GM19099 (cell line): ENCODE data around the gene ATP5PD.

Source experiments
- POLR2A ChIP-seq: IDR thresholded peaks from 3 replicates; pipeline ENCODE4 v1.6.1; 2011; ENCODE audit warnings: low read depth; ENCODE audit not compliant: insufficient read length; ENCODE audit errors: extremely low read depth

Gene ATP5PD

DNA sequence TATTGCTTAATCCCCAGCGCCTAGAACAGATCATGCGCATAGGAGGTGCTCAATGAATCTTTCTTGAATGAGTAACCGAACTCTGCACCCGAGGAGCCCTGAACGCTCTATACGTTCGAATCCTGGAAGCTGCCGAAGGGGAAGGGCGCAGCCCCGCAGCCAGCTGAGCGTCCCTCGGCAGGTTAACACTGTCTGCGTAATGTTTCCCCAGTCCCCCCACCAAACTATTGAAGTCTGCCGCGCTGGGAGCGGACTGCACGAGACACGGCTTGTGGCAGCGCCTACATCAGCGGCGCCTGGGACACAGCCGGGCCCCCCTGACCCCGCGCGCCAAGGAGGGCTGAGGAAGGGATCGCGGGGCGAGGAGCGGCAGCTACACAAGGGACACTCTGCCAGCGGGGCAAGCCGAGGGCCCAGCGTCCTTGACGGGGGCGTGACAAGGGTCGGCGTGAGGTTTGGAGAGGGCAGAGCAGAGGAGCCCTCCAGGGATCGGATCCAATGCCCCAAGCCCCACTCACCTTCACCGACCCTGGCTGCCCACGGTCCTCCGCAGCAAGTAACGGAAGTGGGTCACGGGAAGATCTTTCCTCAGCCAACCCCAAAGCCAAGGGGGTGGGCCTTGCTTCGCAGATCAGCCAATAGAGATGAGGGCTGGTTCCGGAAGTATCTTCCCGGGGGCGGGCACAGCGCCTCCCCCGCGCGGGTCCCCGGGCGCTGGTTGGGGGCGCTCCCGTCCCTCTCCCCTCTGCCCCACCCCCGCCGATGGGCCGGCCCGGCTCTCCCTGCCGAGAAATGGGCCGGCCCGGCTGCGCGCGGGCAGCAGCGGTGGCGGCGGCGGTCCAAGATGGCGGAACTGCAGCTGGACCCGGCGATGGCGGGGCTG is at the start of gene ATP5PD, which contains the start of gene KCTD2:
Gene ATP5PD (minus strand): TSS at position 563 of the 883 bp plus-strand sequence. CDS start 4,319 bp downstream, outside the sequence.
Gene KCTD2 (plus strand): TSS at position 819 of the 883 bp plus-strand sequence. CDS start 26 bp downstream, at position 845.
- peak; percentile 93 for TF ChIP-seq POLR2A

DNA sequence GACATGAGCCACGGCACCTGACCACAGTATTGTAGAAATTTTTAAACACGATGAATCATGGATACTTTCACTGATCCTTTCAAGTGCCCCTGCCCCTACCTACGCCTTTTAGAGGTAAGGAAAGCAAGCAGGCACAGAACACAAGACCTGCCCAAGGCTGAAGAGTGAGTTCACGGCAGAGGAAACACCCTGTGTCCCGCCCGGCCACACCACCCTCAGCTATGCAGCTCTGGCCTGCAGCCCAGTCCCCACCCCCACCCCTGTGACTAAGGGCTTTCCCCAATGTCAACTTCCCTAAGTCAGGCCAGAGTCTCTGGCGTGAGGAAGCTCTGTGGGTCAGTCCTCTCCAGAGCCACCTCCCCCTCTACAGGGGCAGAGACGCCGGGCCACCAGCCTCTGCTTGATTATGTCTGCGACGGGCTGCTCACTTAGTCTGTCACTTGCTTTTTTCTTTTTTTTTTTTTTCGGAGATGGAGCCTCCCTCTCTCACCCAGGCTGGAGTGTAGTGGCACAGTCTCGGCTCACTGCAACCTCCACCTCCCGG is 49.4 kb upstream of the ATP5PD start:
- TF ChIP-seq POLR2A = no peak

DNA sequence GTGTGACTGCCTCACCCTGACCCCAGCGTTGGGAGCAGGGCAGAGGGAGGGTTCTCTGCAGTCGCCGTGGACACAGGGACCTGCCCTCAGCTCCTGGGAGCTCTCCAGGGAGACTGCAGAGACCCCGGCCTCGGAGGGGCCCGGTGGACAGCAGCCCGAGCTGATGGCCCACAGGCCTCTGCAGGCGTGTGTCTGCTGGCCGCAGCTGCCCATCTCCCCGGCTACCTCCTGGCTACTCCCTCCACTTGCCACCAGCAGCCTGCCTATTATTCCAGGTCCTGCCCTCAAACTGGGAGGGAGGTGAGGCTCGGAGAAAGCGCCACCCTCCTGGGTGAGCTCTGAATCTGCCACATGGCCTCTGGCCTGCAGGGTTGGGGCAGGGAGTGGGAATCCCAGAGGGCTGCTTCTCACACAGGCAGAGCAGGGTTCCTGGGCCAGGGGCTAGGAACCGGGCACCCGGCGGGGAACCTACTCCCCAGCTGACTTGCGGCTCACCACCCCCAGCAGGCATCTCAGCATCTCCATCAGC is 48.2 kb upstream of the ATP5PD start:
- no peak for TF ChIP-seq POLR2A

DNA sequence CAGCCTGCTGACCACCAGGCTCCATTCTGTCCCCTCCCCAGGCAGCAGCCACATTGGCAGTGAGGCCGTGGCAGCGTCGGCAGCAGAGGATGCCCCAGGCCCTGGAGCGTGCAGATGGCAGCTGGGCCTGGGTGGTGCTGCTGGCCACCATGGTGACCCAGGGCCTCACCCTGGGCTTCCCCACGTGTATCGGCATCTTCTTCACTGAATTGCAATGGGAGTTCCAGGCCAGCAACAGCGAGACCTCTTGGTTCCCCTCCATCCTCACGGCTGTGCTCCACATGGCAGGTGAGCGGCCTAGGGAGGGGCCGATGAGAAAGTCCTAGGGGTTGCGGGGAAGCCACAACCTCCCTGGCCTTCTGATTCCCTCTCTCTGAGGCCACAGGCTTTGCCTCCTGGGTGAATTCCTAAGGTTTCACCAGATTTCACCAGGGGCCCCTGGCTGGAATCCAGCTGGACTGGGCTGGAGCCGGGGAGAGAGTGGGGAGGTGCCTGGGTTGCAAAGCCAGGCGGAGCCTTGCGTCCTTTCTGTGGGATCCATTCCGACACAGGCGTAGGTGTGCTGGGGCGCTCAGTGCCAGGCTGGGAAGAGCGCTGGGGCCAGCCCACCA is 46.9 kb upstream of the ATP5PD start:
- TF ChIP-seq POLR2A = no peak

DNA sequence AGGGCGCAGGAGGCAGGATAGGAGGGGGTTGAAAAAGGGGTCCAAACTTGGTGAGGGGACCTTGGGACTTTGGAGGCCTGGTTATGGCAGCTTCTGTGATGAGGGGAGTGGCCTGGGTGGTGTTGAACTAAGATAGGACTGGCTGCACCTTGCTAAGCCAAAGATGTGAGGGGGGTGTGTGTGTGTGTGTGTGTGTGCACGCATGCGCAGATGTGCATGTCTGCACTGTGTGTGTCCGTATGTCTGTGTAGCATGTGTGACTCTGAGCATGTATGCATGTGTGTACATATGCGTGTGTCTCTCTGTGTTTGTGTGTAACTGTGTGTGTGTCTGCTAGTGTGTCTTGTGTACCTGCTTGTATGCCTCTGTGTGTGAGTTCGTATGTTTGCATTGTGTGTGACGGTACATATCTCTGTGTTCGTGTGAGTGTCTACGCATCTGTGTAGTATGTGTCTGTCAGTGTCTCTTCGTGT is 45.1 kb upstream of the ATP5PD start:
- no peak for TF ChIP-seq POLR2A

DNA sequence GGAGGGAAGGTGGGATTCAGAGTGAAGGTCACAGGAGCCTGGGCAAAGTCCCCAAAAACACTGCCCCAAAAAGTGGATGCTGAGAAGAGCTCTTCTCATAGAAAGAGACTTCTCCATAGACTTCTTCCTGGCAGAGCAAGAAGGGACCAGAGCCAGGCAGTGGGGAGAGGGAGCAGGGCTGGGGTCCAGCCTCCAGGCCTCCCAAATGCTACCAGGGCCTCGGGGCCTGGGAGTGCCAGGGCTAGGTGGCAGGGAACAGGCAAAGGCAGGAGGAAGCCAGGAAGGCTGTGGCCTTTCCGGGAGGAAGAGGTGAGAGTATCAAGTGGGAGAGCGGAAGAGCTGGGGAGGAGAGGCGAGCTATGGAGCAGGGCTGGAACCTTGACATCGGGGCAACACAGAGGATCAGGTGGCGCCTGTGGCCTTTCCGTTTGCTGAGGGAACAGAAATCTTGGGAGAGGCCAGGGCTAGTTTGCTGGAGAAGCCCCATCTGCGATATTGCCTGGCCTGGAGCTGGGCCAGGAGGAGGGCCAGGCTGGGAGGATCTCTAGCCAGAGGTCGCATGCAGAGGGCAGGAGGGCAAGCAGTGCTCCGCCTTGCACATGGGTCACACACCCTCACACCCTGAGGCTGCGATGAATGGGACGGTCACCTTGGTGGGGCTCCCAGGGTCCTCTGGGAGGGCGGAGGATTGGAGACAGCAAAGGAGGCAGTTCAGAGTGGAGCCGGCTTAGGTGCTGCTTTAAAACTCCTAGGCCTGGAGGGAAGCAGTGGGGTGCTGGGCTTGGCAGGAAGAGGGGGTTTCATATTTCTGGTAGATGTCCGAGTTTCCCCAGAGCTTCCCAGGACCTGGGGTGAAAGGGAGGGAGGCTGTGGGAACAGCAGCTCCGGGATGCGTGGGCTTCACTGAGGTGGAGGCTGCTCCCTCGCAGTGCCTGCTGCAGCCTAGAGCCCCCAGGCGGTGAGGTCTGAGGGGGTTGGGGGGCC is 44.4 kb upstream of the ATP5PD start:
- TF ChIP-seq POLR2A = no peak

DNA sequence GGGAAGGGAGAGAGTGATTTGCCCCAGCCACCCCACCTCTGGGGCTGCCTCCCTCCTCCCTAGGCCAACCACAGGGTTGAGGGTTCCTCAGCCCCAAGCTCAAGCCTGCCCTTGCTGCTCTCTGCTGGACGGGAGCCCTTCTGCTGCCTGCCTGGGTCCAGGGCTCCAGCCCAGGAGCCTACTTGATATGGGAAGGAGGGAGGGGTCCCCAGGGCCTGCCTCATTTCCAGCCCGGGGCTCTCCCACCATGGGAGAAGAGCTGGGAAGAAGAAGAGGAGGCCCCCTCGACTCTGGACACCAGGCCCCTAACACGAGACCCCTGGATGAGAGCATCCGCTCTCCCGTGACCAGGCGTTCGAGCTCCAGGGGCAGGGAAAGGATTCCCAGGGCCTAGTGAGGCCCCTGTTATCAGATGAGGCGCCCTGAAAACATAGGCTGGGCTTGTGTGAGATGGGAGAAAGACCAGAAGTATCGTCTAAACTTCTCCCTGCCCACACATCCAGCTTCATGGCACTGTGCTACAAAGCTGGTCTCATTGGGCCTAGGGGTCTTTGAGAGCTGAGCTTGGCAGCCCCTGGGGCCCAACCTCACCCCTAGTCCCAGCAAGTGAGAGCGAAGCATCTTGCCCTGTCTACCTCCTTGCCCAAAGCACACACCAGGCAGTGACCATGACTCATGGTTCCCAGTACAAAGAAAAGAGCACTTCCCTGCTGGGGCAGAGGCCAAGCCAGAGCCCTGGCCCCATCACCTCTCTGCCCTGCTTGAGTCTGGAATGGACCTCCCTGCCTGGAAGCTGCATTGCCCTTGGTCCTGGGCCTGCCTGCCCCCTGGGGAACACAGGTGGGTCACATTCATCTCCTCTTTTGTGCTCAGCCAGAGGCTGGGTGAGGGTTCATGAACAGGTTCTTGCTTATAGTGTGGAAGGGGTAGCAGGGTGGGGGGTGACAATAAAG is 42.0 kb upstream of the ATP5PD start:
- no peak for TF ChIP-seq POLR2A

DNA sequence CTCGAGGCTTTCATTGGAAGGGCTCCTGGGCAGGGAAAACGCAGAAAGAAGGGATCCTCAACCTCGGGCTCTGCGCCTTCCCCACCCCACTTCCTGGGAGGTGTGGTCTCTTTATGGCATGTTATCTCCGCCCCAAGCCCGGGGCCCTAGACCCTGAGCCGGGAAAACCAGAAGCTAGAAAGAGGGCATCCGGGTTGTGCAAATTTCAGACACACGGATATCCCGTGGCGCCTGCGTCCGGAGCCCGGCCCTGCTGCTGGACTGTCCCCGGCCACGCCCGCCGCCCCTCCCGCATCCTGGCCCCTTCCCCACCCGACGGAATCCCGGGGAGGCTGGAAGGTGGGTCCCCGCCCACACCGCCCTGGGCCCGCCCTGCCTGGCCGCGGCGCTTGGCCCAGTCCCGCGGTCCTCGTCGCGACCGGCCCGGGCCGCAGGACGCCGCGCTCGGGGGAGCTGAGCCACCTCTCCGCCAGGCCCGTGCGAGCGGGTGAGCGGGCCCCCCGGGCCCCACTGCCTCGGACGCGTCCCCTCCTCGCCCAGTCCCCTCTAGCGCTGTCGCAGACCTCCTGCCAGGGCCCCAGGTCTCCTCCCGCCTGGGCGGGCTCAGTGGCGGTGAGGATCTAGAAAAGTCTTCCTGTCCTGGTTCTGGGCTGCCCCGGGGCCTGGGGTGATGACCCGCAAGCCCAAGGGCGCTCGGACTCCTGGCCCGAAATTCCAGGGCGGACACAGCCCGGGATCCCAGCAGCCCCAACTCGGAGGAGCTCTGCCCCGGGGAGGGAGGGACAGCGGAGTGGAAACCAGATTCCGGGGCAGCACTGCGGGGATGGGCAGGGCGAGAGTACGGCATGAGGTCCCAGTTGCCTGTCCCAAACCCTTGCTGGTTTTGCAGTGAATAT is 41.0 kb upstream of the ATP5PD start, which contains the start of gene SLC16A5:
Gene SLC16A5 (plus strand): TSS at position 397 of the 896 bp plus-strand sequence. CDS start 5,683 bp downstream, outside the sequence.
- no peak for TF ChIP-seq POLR2A

DNA sequence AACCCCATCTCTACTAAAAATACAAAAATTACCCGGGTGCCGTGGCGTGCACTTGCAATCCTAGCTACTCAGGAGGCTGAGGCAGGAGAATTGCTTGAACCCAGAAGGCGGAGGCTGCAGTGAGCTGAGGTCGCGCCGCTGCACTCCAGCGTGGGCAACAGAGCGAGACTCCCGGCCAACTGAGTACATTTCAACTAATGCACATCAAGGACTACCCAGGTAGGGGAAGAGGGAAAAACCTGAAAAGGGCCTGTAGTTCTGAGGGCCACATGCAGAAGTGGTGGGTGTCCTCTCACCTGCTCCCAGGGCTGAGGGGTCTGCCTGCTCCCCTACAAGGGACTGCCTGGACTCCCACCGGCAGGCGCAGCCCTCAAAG is 40.4 kb upstream of the ATP5PD start:
- no peak for TF ChIP-seq POLR2A

DNA sequence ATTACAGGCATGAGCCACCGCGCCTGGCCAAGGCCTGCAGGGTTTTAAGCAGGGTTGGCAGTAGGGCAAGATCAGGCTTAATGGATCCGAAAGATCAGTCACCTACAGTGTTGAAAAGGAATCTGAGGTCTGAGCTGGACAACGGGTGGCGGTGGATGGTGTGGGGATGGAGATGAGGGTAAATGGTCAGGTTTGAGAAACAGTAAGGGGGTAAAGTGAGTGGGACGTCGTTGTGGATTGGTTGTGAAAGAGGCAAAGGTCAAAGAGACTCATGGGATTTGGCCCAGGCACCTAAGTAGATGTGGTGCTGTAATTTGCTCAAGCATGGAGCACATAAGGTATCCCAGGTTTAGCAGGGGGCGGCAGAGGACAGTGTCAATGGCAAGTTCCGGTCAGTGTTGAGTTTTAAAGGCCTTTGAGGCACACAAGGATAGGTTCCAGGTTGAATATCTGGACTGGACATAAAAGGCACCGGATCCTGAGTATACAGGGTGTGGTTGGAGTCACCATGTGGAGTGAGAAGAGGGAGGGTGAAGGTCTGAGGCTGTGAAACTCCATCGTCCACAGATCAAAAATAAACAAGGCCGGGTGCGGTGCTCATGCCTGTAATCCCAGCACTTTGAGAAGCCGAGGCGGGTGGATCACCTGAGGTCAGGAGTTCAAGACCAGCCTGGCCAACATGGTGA is 39.9 kb upstream of the ATP5PD start:
- no peak for TF ChIP-seq POLR2A

DNA sequence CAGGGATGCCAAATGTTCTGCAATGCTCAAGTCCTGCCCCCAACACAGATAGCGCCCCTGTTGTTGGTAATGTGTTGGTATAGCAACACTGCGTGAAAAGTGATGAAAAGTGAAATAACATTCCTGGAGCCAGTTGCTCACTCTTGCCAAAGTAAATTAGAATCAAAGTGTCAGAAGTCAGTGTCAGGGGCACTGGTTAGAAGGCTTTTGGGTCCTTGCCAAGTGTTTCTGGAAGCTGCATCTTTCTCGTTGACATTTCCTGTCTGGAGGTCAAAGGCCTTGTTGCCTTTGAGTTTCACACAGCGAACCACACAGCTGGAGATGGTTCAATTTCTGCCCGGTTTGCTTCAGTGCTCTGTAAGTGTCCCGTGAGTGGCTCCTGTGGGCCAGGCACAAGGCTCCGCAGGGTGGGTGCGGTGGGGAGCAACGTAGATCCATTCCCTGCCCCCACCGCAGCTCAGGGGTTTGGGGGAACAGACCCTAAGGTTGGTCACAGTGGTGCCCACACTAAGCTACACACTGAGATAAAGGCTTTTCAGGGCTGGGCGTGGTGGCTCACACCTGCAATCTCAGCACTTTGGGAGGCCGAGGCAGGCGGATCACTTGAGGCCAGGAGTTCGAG is 37.4 kb upstream of the ATP5PD start:
- TF ChIP-seq POLR2A = no peak

DNA sequence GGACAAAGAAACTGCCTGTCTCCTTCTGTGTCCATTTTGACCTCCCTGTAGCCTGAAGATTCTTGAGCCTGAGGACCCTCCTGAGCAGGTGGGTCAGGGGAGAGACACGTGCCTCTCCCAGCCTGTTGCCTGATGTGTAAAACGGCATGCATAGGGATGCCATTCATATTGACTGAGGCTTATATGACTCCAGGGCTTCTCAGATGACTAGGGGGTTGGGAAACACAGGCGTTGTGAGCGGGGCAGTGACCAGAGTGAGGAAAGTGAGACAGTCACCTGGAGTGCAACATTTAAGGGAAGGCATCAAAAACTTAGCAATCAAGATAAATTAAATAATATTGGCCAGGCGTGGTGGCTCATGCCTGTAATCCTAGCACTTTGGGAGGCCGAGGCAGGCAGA is 35.9 kb upstream of the ATP5PD start:
- no peak for TF ChIP-seq POLR2A
